GOT3 (cell line): ENCODE data around the gene CTNNBL1.
"Not testable (repeated sequence)": the region's sequence is repeated elsewhere in the genome, so short reads cannot be mapped to it uniquely, and the experiment has no call there.

ENCODE experiments used
- DNase-seq: peaks from one replicate; lab custom pipeline; 2025; ENCODE audit warnings: mixed read lengths; lab: John Stamatoyannopoulos, UW

Gene CTNNBL1, protein sequence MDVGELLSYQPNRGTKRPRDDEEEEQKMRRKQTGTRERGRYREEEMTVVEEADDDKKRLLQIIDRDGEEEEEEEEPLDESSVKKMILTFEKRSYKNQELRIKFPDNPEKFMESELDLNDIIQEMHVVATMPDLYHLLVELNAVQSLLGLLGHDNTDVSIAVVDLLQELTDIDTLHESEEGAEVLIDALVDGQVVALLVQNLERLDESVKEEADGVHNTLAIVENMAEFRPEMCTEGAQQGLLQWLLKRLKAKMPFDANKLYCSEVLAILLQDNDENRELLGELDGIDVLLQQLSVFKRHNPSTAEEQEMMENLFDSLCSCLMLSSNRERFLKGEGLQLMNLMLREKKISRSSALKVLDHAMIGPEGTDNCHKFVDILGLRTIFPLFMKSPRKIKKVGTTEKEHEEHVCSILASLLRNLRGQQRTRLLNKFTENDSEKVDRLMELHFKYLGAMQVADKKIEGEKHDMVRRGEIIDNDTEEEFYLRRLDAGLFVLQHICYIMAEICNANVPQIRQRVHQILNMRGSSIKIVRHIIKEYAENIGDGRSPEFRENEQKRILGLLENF

DNA sequence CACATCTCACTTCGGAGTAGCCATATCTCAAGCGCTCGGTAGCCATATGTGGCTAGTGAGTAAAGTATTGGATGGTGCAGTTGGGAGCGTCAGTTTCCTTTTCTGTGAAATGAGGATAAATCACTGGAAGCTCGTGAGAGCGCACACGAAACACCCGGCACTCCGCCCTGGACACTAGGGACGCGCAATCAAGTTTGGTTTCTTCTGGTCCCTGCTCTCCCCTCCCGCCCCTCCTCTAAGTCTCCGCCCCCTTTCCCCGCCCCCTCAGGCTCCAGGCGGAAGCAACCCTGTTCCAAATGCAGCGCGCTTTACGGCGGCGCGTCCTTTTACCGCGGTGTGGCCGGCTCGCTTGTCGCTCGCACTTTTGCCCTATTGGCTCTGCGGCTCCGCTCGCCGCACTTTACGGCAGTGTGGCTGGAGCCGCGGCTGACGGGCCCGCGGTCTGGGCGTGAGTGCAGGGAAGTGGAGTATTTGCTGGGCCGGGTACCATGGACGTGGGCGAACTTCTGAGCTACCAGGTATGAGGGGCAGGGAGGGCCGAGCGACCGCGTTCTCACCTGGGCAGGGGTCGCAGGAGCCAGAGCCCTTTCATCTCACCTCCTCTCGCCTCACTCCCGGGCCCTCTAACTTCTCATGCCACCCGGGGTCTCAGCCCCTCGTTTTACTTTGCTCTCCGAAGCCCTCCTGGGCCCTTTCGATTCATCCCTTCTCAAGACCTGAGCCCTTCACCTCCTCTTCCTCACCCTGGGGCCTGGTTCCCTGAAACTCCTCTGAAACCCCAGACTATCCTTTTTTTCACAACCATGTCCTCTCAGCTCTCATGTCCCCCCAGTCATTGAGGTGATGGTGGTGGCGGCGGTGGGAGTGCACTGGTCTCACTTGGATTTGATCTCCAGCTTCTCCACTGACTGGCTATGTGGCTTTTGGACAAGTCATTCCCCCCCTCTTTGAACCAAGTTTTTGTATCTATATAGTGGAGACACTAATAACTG is at the start of gene CTNNBL1:
Gene CTNNBL1 (plus strand): TSS at position 396 of the 992 bp plus-strand sequence. CDS start 93 bp downstream, at position 489.
- DNase-seq = peak; percentile 95

DNA sequence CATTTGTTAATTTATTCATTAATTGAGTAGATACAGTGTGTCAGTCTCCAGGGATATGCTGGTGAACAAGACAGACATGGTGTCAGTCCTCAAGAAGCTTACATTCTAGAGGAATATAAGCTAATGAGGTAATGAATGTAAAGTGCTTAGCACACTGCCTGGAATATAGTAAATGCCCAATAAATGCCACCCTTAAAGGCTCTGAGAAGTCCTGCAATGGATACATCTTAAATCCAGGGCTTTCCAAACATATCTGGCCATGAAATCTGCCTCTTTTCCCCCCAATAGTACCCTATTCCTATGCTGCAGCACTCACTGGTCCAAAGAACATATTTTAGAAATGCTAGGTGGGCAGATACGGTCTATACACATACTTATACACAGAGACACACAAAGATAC is 49.2 kb upstream of the CTNNBL1 start:
- no peak for DNase-seq

DNA sequence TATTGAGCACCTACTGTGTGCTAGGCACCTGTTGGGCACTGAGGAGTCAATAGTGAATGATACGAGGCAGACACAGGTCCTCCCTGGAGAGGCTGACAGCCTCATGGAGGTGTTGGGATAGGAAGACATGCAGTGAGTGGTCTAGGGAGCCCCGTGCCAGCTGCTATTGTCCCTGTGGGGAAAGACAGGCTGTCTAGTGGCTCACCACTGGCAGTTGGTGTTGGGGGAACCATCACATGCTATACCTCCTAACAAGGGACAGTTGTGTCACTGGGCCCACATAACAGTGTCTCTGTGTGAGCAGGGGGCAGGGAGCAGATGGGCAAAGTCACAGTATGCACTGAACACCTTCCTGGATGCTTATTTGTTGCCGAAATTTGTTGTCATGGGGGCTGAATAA is 45.9 kb upstream of the CTNNBL1 start:
- no peak for DNase-seq

DNA sequence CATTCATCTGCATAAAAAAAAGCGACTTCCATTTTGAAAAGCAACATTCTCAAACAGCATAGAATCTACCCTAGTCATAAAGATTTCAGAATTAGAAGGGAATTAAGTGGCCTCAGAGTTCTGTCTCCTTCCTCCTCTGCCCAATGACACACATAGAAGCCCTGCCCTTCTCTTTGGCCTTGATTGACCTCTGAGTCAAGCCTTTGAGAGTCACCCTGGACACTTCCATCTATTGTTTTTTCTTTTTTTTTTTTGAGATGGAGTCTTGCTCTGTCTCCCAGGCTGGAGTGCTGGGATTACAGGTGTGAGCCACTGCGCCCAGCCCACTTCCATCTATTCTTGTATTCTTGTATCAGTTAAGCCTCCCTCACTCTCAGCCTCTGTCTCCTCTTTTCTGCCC is 44.8 kb upstream of the CTNNBL1 start:
- DNase-seq = no peak

DNA sequence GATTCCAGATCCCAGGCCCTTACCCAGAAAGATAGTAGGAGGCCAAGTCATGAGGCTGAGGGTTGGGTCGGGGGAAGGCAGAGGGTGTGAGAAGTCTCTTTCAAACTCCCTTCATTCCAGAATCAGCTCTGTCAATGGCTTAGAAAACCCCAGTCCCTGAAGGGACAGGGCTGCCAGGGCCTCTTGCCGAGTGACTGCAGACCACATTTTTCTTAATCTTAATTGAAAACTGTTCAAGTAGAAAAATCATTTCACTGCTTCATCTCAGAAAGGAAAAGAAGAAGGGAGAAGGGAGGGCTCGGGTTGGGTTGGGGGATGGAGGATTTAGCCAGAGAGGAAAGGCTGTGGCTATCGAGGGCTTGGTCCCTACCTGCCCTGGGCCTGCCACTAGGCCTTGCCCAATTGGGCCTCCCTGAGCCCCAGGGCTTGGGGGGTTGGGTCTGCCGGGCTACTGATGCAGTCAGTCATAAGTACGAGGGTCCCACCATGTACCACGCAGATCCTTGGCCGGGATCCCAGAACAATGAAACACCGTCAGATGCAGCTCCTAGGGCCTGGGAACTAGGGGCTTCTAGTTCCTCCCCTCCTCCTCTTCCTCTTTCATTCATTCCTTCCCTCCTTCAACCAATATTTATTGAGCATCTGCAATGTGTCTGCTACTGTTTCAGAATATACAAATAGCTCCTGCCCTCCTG is 44.0 kb upstream of the CTNNBL1 start:
- DNase-seq = no peak

DNA sequence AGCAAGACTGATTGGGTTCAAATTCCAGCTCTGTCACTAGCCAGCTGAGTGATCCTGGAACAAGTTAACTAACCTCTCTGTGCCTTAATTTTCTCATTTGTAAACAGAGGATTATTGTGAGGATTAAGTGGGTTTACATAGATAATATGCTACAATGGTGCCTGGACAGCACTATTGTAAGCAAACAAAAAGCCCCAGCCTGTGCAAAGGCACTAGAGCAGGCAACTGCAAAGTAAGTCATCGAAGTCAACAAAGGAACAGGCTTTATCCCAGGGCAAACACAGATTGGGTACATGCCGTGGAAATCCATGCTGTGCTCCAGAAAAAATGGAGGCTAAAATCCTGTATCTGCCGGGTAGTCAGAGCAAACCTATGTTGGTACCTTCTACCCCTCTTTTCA is 43.2 kb upstream of the CTNNBL1 start:
- no peak for DNase-seq

DNA sequence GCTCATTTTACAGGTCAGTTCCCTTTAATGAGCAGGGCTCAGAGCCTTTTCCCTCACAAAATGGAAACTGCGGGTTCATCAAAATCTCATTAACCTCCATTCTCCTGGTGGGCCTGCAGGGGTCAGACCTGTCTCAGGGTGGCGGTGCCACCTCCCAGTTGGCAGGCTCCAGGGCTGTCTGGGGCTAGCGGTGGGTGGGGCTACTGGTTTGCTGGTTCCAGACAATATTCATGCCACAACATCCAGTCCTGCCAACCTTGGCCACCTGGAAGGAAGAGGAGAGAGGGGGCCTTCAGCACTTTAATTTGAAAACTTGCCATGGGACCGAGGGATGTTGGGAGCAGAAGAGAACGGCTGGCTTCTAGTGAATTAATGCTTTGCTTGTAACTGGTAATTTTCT is 41.9 kb upstream of the CTNNBL1 start:
- DNase-seq = no peak

DNA sequence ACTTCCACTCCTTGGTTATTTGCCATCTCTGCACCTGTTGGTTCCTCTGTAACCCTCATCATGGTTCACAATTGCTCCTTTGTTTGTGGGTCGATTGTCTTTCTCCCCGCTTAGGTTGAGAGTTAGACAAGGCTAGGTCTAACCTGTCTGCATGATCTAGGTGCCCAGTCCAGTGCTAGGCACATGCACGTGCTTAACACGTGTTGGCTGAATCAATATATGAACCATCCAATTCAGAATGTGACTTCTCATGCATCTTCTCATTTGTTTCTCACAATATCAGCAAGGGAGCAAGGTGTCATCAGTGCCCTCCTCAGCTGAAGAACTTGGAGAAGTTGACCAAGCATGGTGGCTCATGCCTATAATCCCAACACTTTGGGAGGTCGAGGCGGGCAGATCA is 36.9 kb upstream of the CTNNBL1 start:
- no peak for DNase-seq

DNA sequence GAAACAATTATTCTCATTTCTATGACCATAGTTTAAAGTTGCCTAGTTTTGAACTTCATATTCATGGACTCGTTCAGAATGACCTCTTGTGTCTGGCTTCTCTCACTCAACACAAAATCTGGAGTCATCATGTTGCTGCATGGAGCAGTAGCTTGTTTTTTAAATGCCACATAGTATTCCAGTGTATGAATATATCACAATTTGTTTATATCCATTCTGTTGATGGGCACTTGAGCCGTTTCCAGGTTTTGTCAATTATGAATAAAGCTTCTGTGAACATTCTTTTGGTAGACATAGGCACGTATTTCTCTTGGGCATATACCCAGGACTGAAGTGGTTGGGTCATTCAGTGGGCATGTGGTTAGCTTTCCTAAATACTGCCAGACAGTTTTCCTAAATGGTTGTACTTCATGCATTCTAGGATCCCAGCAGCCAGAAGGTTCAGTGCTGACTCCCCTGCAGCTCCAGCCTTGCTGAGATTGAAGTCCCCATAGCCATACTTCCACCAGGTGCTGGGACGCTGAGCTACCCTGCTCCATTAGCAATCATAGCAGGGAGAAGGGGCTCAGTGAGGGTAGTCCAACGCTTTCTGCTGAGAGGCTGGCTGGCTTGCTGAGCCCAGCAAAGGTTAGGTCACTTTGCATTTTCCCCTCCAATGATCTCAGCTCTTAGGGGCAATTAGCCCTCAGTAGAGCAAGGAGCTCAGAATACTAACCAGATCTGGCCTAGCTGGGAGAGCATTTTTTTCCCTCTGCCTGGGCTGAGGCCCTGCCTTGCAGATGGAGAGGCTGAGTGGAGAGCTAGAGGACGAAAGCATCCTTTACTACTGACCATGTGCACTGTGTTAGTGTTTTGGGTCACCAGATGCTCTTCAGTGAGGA is 35.7 kb upstream of the CTNNBL1 start:
- DNase-seq = no peak

DNA sequence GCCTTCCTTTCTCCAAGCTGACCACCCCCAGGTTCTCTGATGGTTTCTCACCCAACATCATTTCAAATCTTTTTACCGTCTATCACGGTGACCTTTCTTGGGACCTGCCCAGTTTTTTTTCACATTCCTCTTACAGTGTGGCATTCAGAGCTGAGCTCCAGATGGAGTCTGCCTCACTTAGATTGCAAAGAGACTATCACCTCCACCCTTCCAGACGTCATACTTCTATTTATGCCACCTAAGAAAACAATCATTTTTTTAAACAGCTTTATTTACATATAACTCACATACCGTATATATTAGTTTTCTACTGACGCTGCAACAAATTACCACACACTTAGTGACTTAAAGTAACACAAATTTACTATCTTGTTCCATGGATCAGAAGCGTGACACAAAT is 32.3 kb upstream of the CTNNBL1 start:
- no peak for DNase-seq

DNA sequence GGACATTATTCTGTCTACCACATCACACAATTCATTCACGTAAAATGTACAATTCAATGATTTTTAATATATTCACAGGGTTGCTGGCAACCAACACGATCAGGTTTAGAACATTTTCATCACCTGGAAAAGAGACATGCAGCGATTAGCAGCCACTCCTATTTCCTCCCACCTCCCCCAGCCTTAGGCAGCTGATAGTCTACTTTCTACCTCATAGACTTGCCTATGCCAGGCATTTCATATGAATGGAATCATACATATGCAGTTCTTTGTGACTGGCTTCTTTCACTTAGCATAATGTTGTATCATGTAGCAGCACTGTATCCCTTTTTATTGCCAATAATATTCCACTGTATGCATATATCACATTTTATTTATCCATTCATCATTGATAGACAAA is 31.5 kb upstream of the CTNNBL1 start:
- DNase-seq = no peak

DNA sequence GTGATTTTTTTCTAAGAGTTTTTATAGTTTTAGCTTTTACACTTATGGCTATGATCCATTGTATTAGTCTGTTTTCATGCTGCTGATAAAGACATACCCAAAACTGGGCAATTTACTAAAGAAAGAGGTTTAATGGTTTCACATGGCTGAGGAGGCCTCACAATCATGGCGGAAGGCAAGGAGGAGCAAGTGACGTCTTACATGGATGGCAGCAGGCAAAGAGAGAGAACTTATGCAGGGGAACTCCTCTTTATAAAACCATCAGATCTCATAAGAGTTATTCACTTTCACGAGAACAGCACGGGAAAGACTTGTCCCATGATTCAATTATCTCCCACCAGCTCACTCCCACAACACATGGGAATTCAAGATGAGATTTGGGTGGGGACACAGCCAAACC is 29.2 kb upstream of the CTNNBL1 start:
- DNase-seq = not testable (repeated sequence)

DNA sequence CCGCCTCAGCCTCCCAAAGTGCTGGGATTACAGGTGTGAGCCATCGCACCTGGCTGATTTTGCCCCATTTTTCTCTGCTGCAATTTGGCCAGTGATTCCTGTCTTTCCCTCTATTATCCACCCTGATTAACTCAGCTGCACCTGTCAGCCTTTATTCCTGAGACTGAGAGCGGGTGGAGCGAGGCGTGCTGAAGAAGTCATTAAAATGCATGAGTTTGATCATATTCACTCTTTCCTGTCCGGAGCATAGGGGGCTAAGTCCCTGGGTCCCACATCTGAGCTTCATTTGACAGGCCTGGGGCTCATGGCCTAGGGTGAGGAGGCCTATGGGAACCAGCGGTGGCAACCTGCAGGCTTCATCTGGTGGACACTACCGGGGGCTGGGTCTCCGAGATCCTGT is 25.7 kb upstream of the CTNNBL1 start:
- DNase-seq = no peak

DNA sequence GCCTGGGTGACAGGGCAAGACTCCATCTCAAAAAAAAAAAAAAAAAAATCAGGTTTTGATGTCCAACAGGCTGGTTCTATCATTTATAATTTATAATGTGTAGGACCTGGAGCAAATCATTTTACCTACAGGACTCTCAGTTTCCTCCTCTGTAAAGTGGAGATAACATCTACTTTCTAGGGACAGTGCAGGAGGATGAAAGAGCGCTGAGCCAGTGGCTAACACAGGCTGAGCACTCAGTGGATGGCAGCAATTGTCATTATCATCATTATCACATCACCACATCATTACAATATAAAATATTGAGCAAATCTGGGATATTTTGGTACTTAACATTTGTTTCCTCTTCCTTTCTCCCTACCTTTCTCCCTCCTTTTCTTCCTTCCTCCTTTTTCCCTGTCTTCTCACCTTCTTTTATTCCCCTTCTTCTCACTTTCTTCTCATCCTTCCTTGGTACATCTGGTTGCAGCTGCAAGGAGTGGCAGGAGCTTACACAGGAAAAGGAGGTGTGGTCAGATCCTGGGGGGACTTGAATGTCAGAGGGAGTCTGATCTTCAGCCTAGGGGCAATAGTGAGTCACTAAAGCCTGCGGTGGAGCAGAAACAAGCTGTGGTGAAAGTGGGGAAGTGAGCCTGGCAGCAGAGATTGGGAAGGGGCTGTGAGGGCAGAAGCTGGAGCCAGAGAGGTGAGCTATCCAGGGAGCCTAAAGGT is 24.6 kb upstream of the CTNNBL1 start:
- DNase-seq = no peak

DNA sequence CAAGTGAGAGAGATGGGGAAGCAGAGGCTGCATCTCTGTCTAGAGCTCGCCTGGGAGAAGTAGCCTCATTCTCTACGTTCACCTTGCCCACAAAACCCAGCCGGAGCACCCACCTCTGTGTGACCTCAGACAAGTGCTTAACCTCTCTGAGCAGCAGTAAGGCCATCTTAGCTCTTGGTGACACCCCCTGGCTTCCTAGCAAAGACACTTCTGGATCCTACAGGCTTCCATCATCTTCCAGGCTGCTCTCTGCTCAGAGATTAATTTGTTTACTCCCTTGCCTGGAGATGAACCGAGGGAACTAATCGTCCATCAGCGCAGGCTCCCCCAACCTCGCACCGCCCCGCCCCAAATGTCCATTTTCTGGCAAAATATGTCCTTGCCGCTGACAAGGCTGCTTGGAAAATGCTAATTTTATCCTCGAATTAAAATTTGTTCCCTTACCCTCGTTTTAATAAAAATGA is 24.0 kb upstream of the CTNNBL1 start:
- DNase-seq = no peak

DNA sequence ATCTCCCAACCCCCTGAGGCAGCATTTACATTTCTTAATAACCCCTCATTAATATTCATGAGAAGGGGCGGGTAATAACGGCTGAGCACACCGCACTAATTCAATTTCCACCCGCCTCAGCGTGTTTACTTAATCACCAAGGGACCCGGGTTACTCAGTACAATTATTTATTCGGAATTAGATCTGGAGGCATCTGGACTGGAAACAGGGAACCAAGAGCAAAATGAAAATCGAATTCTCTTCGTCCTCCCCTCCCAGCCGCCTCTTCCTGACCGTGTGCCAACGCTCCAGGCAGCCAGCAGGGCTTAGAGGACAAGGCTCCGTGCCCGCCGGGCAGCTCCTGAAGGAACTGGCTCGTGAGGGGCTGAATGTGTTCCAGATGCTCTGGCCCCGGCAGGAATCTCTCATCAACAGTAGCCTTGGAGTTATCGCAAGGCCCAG is 23.5 kb upstream of the CTNNBL1 start:
- DNase-seq = no peak

DNA sequence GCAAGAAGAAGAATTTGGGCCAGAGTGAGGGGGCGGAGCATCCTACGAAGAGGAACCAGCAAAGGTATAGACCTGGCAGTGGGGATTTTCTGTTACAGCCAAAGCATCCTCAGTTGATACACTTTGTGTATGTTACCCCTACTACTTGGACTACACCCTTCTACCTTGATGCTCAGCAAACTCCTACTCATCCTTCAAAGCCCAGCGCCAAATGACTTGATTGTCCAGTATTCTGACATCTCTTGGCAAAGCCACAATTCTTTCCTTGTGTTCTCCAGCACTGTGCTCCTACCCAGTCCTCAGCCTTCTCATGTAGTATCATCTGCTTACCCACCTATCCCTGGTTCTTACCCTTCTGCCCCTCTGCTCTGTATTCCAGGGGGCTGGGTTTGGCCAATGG is 21.7 kb upstream of the CTNNBL1 start:
- DNase-seq = no peak

DNA sequence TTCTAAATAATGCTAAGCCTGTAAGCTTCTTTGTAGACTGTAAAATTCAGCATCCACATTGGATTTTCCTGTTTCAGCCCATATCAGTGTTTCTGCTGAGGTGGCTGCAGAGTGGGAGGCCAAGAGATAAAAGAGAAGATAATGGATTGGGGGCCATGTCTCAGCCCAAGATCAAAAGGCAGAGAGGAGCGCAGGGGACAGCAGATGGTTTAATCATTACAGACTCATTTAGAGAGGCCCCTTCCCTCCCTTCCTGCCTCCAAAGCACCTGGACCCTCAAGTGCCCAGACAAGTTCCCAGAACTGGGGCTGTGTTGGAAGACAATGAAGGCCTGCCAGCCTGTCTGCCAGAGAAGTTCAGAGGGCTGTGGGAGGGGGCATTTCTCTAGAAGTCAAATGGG is 20.4 kb upstream of the CTNNBL1 start:
- no peak for DNase-seq

DNA sequence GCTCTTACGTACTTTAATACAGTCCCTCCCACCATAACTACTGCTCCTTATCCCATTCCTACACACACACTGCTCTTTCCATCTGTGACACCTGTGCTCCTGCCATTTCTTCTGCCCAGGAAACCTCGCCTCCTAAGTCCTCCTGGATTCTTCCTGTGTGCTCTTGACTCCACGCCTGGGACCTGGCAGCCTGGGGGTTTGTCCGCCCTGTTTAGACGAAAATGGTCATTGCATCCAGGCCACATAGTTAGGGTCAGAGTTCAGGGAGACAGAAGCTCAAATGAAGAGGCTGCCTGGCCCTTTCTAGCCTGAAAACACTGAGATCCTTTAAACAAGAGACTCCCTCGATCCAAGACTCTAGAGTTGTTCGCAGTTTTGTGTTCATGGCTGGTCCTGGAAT is 17.4 kb upstream of the CTNNBL1 start:
- no peak for DNase-seq
